ENCODE data around the gene HSF5.

DNA sequence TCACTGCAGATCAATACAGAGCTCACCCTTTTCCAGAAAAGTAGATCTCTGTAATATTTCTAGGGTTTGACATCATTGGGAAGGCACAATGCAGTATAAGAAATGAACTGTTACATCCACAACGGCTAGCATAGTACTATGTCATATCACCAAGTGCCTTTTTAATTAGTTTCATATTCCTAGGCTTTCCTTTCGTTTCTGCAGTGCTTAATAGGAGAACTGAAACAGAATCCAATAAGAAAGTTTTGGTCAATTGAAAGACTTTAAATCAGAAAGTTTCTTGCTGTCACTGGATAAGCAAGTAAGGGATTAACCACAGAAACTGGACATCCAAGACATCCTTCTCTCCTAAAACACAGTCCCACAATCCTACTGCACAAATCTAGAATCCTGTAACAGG is 67.4 kb downstream of the HSF5 start:
- TF ChIP-seq POLR2AphosphoS5 (IDR thresholded peaks at IDR 0.05): no peak
- TF ChIP-seq CTCF (IDR thresholded peaks at IDR 0.05): no peak
- TF ChIP-seq POLR2A (IDR thresholded peaks at IDR 0.05): no peak
- TF ChIP-seq EP300 (IDR thresholded peaks at IDR 0.05): no peak

All from upper lobe of left lung (tissue), 4 donors.